H1 (cell line): ENCODE measurements around the gene ROBO2.

Source experiments
- CTCF ChIP-seq, 3 experiments: IDR thresholded peaks; 1 replicate in 2 of 3; 2 replicates in 1 of 3; pipeline versions ENCODE4 v1.5.1 to v1.6.1; 2011; ENCODE audit warnings: low read length in 3 of 3, mild to moderate bottlenecking in 3 of 3, inconsistent platforms in 2 of 3, low read depth in 1 of 3, moderate library complexity in 1 of 3; ENCODE audit not compliant: insufficient read depth in 1 of 3; ENCODE audit errors: control extremely low read depth in 1 of 3
- EGR1 ChIP-seq: IDR thresholded peaks from 2 replicates; pipeline ENCODE4 v1.6.1; 2011; ENCODE audit warnings: low read depth, low read length, borderline replicate concordance
- EZH2 ChIP-seq: fragments of 200-600 bp; sonication (generic); IDR thresholded peaks from 2 replicates; pipeline ENCODE4 v1.7.1; 2012; ENCODE audit warnings: low read depth, mild to moderate bottlenecking, moderate library complexity, low read length, inconsistent platforms; ENCODE audit not compliant: severe bottlenecking
- MAX ChIP-seq: IDR thresholded peaks from 2 replicates; pipeline ENCODE4 v1.6.1; 2012; ENCODE audit warnings: inconsistent platforms
- POLR2A ChIP-seq, 2 experiments: IDR thresholded peaks; 1 replicate in 1 of 2; 2 replicates in 1 of 2; pipeline ENCODE4 v1.6.1; 2011; ENCODE audit warnings: low read depth in 2 of 2, low read length in 2 of 2, mild to moderate bottlenecking in 2 of 2; ENCODE audit errors: control extremely low read depth in 1 of 2
- POLR2AphosphoS5 ChIP-seq: IDR thresholded peaks from 2 replicates; pipeline ENCODE4 v1.6.1; 2011; ENCODE audit warnings: low read depth, low read length
- RXRA ChIP-seq: IDR thresholded peaks from 2 replicates; pipeline ENCODE4 v1.6.1; 2011; ENCODE audit warnings: low read depth, mild to moderate bottlenecking, low read length, moderate library complexity; ENCODE audit not compliant: insufficient read depth
- SIN3A ChIP-seq, 2 experiments: IDR thresholded peaks in 1 of 2; conservative IDR thresholded peaks in 1 of 2; 2 replicates each; pipeline ENCODE4 v1.6.1; 2011 to 2012; ENCODE audit warnings: low read length in 2 of 2, improper control_type of control experiment in 1 of 2, low read depth in 1 of 2, mild to moderate bottlenecking in 1 of 2
- SP1 ChIP-seq: IDR thresholded peaks from 2 replicates; pipeline ENCODE4 v1.6.1; 2011; ENCODE audit warnings: low read depth, low read length
- SP4 ChIP-seq: IDR thresholded peaks from 2 replicates; pipeline ENCODE4 v1.6.1; 2012; ENCODE audit warnings: low read length, inconsistent platforms
- TAF1 ChIP-seq: IDR thresholded peaks from 2 replicates; pipeline ENCODE4 v1.6.1; 2011; ENCODE audit warnings: mild to moderate bottlenecking, low read depth, low read length

GRCh38 chr3:77197408-77197807, 157.5 kb downstream of the ROBO2 start:
- TF ChIP-seq MAX (no peak), EZH2 (no peak), RXRA (no peak), CTCF (IDR thresholded peaks at IDR 0.05; ENCODE audit: control extremely low read depth in 1 of 3, insufficient read depth in 1 of 3, low read depth in 1 of 3, low read length in 3 of 3) (no peak), POLR2AphosphoS5 (no peak), SP4 (no peak), POLR2A (IDR thresholded peaks at IDR 0.05; ENCODE audit: control extremely low read depth in 1 of 2, low read depth in 2 of 2, low read length in 2 of 2) (no peak), TAF1 (no peak), SP1 (no peak), SIN3A (conservative IDR thresholded peaks at IDR 0.05 in 1 of 2, IDR thresholded peaks at IDR 0.05 in 1 of 2; ENCODE audit: low read depth in 1 of 2, low read length in 2 of 2) (no peak), EGR1 (no peak)
